K562 (cell line): Measurements from ENCODE around the gene CUL9.
A peak's percentile ranks its signal among the peaks of the same experiment; 100 is the strongest.

Experiments used
- HMG20A ChIP-seq: fragments of 450-650 bp; formaldehyde crosslinking; conservative IDR thresholded peaks from 2 replicates; pipeline ENCODE4 v1.4.0; 2020; ENCODE audit warnings: mild to moderate bottlenecking, mixed read lengths
- SAP30 ChIP-seq: fragments of 200-600 bp; sonication (generic); IDR thresholded peaks from 2 replicates; pipeline ENCODE4 v1.6.1; 2012; ENCODE audit warnings: borderline replicate concordance, low read depth, mild to moderate bottlenecking, moderate library complexity, low read length, control low read depth, inconsistent platforms; ENCODE audit not compliant: insufficient read depth, poor library complexity, severe bottlenecking
- SRF ChIP-seq, 2 experiments: fragments of 250-450, 450-650 bp in 1 of 2; sonication (Bioruptor Pico) in 1 of 2; sonication (generic) in 1 of 2; formaldehyde crosslinking; IDR thresholded peaks; 2 replicates each; pipeline versions ENCODE4 v1.5.0 to v1.5.1; 2020 to 2022; ENCODE audit warnings: mild to moderate bottlenecking in 1 of 2, missing genetic modification reagents in 1 of 2
- TBP ChIP-seq: optimal IDR thresholded peaks from 2 replicates; pipeline ENCODE3; 2011; ENCODE audit warnings: low read depth, low read length, improper control_type of control experiment
- TCF7 ChIP-seq: sonication (generic); IDR thresholded peaks from 2 replicates; pipeline ENCODE4 v1.6.1; 2016; ENCODE audit warnings: antibody characterized with exemption, borderline replicate concordance
- ZNF174 ChIP-seq: fragments of 250-450 bp; sonication (Bioruptor Pico); IDR thresholded peaks from 2 replicates; pipeline ENCODE4 v1.4.0; 2020; ENCODE audit warnings: mild to moderate bottlenecking
- ZNF324 ChIP-seq: fragments of 250-450 bp; sonication (Bioruptor Pico); IDR thresholded peaks from 2 replicates; pipeline ENCODE4 v1.4.0; 2020; ENCODE audit warnings: mild to moderate bottlenecking
- TF ChIP-seq, protein P1 (sequence below): fragments of 250-450 bp; sonication (Bioruptor Pico); IDR thresholded peaks from 2 replicates; pipeline ENCODE4 v1.8.0; 2021; ENCODE audit warnings: borderline replicate concordance, mild to moderate bottlenecking, moderate library complexity; ENCODE audit not compliant: poor library complexity, severe bottlenecking
- TF ChIP-seq, protein P2 (sequence below): fragments of 450-650 bp; formaldehyde crosslinking; IDR thresholded peaks from 2 replicates; pipeline ENCODE4 v1.4.0; 2020; ENCODE audit warnings: mild to moderate bottlenecking
- TF ChIP-seq, protein P3 (sequence below), 3 experiments: IDR thresholded peaks in 2 of 3; conservative IDR thresholded peaks in 1 of 3; 2 replicates each; pipeline ENCODE4 v1.5.1; 2011 to 2012; ENCODE audit warnings: low read length in 3 of 3, mild to moderate bottlenecking in 3 of 3, control low read depth in 2 of 3, improper control_type of control experiment in 1 of 3, inconsistent platforms in 1 of 3, low read depth in 1 of 3, mixed read lengths in 1 of 3, moderate library complexity in 1 of 3; ENCODE audit not compliant: insufficient read depth in 2 of 3

- TF ChIP-seq SRF (CRISPR knock-in tag; IDR thresholded peaks at IDR 0.05) (no peak), TBP (no peak), ZNF174 (CRISPR knock-in tag) (no peak), SAP30 (peak; percentile 25), TCF7 (no peak), ZNF324 (no peak), HMG20A (CRISPR knock-in tag) (no peak)
- TF ChIP-seq, protein P1, sequence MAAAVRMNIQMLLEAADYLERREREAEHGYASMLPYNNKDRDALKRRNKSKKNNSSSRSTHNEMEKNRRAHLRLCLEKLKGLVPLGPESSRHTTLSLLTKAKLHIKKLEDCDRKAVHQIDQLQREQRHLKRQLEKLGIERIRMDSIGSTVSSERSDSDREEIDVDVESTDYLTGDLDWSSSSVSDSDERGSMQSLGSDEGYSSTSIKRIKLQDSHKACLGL: no peak
- TF ChIP-seq, protein P2, sequence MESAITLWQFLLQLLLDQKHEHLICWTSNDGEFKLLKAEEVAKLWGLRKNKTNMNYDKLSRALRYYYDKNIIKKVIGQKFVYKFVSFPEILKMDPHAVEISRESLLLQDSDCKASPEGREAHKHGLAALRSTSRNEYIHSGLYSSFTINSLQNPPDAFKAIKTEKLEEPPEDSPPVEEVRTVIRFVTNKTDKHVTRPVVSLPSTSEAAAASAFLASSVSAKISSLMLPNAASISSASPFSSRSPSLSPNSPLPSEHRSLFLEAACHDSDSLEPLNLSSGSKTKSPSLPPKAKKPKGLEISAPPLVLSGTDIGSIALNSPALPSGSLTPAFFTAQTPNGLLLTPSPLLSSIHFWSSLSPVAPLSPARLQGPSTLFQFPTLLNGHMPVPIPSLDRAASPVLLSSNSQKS: no peak
- TF ChIP-seq, protein P3, sequence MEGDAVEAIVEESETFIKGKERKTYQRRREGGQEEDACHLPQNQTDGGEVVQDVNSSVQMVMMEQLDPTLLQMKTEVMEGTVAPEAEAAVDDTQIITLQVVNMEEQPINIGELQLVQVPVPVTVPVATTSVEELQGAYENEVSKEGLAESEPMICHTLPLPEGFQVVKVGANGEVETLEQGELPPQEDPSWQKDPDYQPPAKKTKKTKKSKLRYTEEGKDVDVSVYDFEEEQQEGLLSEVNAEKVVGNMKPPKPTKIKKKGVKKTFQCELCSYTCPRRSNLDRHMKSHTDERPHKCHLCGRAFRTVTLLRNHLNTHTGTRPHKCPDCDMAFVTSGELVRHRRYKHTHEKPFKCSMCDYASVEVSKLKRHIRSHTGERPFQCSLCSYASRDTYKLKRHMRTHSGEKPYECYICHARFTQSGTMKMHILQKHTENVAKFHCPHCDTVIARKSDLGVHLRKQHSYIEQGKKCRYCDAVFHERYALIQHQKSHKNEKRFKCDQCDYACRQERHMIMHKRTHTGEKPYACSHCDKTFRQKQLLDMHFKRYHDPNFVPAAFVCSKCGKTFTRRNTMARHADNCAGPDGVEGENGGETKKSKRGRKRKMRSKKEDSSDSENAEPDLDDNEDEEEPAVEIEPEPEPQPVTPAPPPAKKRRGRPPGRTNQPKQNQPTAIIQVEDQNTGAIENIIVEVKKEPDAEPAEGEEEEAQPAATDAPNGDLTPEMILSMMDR (IDR thresholded peaks at IDR 0.05 in 2 of 3, conservative IDR thresholded peaks at IDR 0.05 in 1 of 3; ENCODE audit: insufficient read depth in 2 of 3, low read depth in 1 of 3, low read length in 3 of 3): no peak
These were observed 11.5 kb upstream of the CUL9 start for GRCh38 chr6:43170417-43170930.
